Astrocyte of the cerebellum (primary cell): ENCODE data around the gene C1QTNF3.
A peak's percentile ranks its signal among the peaks of the same experiment; 100 is the strongest.
"Not testable (repeated sequence)": the region's sequence is repeated elsewhere in the genome, so short reads cannot be mapped to it uniquely, and the experiment has no call there.

Experiments
- DNase-seq: peaks from one replicate; pipeline ENCODE4 v3.0.0-alpha.2; 2011; ENCODE audit warnings: low read depth
- H3K4me3 ChIP-seq: 2 replicates; pipeline ENCODE4 v1.5.1; 2011; ENCODE audit warnings: mild to moderate bottlenecking, low read depth, low read length, moderate library complexity
- CTCF ChIP-seq: IDR thresholded peaks from 2 replicates; pipeline ENCODE4 v1.5.1; 2012; ENCODE audit warnings: low read length, low read depth, moderate library complexity, mild to moderate bottlenecking; ENCODE audit errors: missing control alignments
- in situ Hi-C: cut with HindIII; loops from 2 replicates; pipeline ENCODE4 v1.10.0; 2017; ENCODE audit warnings: low sequenced_read_pairs

C1QTNF3 gene

GRCh38 chr5:34043099-34043876 lies at the start of gene C1QTNF3:
Gene C1QTNF3, minus strand, starts transcription at chr5:34043213. Its CDS starts 88 bp downstream, at chr5:34043125.
- H3K4me3 ChIP-seq: no peak within 1 kb of the TSS
- no peak for TF ChIP-seq CTCF
- in situ Hi-C loops: no loop called here
- peak; percentile 9 for DNase-seq

GRCh38 chr5:34091039-34091438 lies 48.0 kb upstream of the C1QTNF3 start:
- in situ Hi-C loops, H3K4me3 ChIP-seq, DNase-seq: not testable (repeated sequence)

- in situ Hi-C loops, H3K4me3 ChIP-seq, DNase-seq: not testable (repeated sequence)
These were observed 46.8 kb upstream of the C1QTNF3 start for GRCh38 chr5:34089802-34090201.

- in situ Hi-C loops, H3K4me3 ChIP-seq, DNase-seq: not testable (repeated sequence)
These were observed 44.7 kb upstream of the C1QTNF3 start for GRCh38 chr5:34087728-34088127.

GRCh38 chr5:34083898-34084297 lies 40.9 kb upstream of the C1QTNF3 start:
- in situ Hi-C loops, H3K4me3 ChIP-seq, DNase-seq: not testable (repeated sequence)

GRCh38 chr5:34079505-34079904 lies 36.5 kb upstream of the C1QTNF3 start:
- H3K4me3 ChIP-seq, in situ Hi-C loops, DNase-seq: not testable (repeated sequence)

GRCh38 chr5:34077636-34078035 lies 34.6 kb upstream of the C1QTNF3 start:
- DNase-seq, in situ Hi-C loops, H3K4me3 ChIP-seq: not testable (repeated sequence)

- H3K4me3 ChIP-seq, in situ Hi-C loops, DNase-seq: not testable (repeated sequence)
These were observed 33.8 kb upstream of the C1QTNF3 start for GRCh38 chr5:34076719-34077364.

GRCh38 chr5:34074472-34074871 lies 31.5 kb upstream of the C1QTNF3 start:
- H3K4me3 ChIP-seq, DNase-seq, in situ Hi-C loops: not testable (repeated sequence)

GRCh38 chr5:34074071-34074470 lies 31.1 kb upstream of the C1QTNF3 start:
- DNase-seq, in situ Hi-C loops, H3K4me3 ChIP-seq: not testable (repeated sequence)

- DNase-seq, in situ Hi-C loops, H3K4me3 ChIP-seq: not testable (repeated sequence)
These were observed 27.6 kb upstream of the C1QTNF3 start for GRCh38 chr5:34070626-34071025.

- in situ Hi-C loops: no loop called here
- H3K4me3 ChIP-seq: no peak overlapping the region
- TF ChIP-seq CTCF: no peak
- DNase-seq: no peak
These were observed 21.6 kb upstream of the C1QTNF3 start for GRCh38 chr5:34064656-34065055.
